ENCODE results near the gene MYO15B.
A peak's percentile ranks its signal among the peaks of the same experiment; 100 is the strongest.

The MYO15B gene

DNA sequence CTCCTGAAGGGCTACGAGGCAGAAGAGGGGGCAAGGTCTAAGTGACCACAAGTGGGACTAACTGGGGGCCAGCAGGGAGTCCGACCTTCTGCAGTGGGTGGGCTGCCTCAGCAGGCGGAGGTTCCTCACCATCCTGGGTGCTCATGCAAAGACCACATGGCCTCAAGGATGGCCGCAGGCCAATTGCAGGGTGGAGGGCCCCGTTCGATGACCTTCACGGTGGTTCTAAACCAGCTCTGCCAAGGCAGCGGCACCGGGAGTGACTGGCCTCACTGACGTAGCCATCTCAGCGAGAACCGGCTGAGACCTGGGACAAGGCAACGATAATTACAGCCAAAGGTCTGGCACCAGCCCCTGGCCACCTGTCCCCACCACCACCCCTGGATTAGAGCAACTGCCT is 51.3 kb downstream of the MYO15B start:
- TF ChIP-seq CTCF (IDR thresholded peaks at IDR 0.05; ENCODE audit: control insufficient read depth, extremely low read depth, insufficient read depth): no peak
- H3K4me3 ChIP-seq (ENCODE audit: low read depth, low read length): no peak overlapping the region

DNA sequence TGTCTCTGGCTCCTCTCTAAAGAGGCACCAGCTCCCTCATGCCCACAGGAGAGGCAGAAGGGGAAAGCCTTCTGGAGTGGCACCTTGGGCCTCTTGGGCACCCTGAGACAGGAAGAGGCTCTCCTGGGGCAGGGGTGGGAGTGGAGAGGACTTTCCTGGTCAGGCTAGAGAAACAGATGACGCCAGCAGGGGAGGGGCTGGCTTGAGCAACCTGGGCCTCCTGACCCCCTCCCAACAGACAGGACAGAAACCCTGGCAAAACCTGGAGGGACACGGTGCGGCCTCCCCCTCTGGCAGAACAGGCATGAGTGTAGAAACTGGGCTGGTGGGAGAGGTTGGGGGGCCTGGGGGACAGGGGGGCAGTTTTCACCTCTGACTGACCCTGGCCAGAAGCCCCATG is 51.7 kb downstream of the MYO15B start:
- no peak overlapping the region for H3K4me3 ChIP-seq (ENCODE audit: low read depth, low read length)
- no peak for TF ChIP-seq CTCF (IDR thresholded peaks at IDR 0.05; ENCODE audit: control insufficient read depth, extremely low read depth, insufficient read depth)
- DNase-seq (ENCODE audit: low read depth): no peak

More for the DNA sequence above, 51.3 kb downstream of the MYO15B start:
- no peak for DNase-seq (ENCODE audit: low read depth)

DNA sequence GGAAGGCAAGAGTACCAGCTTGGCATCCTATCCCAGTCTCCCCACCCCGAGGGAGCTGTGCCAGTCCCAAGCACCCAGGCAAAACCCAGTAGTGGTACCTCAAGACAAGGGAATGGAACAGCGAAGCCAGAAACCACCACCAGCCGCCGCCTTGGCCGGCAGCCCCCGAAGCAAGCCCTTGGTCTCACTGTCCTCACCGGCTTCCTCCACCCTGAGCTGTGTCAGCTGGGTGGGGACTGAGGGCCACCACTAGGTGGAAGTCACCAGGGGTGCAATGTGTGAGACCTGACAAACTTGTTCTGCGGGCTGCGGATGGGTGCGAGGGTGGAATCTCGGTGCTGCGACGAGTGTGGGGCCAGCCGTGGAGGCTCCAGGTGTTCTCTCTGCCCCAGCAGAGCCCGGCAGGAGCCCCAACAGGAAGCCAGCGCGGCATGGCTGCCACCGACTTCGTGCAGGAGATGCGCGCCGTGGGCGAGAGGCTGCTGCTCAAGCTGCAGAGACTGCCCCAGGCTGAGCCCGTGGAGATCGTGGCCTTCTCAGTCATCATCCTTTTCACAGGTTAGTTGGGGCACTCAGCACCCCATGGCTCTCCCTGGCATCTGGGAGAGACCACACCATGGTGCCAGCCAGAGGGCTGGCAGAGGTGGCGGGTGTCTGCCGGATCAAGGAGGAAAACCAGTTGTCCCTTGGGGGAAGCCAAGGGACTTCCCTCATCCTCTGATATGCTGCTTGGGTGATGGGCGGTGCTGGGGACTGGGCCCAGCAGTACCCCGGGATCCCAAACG is 52.4 kb downstream of the MYO15B start:
- peak; percentile 35 for TF ChIP-seq CTCF (IDR thresholded peaks at IDR 0.05; ENCODE audit: control insufficient read depth, extremely low read depth, insufficient read depth)
- H3K4me3 ChIP-seq (ENCODE audit: low read depth, low read length): no peak overlapping the region
- no peak for DNase-seq (ENCODE audit: low read depth)

GRCh38 chr17:75640556-75641119 is 53.0 kb downstream of the MYO15B start:
- TF ChIP-seq CTCF (IDR thresholded peaks at IDR 0.05; ENCODE audit: control insufficient read depth, extremely low read depth, insufficient read depth): no peak
- H3K4me3 ChIP-seq (ENCODE audit: low read depth, low read length): no peak overlapping the region
- no peak for DNase-seq (ENCODE audit: low read depth)

DNA sequence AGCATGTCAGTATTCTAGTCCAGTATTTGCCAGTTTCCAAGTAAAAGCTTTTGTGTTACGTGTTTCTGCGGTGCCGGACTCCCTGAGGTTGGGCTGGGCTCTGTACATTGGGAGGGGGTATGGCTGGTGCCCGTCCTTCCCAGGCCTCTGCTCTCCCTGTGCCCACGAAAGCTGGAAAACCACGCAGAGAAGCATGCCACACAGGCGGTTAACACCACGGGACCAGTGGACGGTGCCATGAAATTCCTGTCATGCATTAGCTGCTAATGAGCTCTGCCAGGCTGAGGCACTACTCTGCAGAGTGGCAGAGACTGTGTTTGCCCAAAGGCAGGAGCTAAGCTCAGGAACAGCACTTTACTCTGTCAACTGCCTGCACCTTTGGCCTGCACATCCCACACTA is 53.7 kb downstream of the MYO15B start:
- no peak overlapping the region for H3K4me3 ChIP-seq (ENCODE audit: low read depth, low read length)
- TF ChIP-seq CTCF (IDR thresholded peaks at IDR 0.05; ENCODE audit: control insufficient read depth, extremely low read depth, insufficient read depth): no peak
- no peak for DNase-seq (ENCODE audit: low read depth)

- DNase-seq (ENCODE audit: low read depth): no peak
- H3K4me3 ChIP-seq (ENCODE audit: low read depth, low read length): no peak overlapping the region
Measured at GRCh38 chr17:75642182-75642783, 54.7 kb downstream of the MYO15B start.

More at GRCh38 chr17:75642182-75642783, 54.7 kb downstream of the MYO15B start:
- no peak for TF ChIP-seq CTCF (IDR thresholded peaks at IDR 0.05; ENCODE audit: control insufficient read depth, extremely low read depth, insufficient read depth)

Data from LNCaP clone FGC (cell line).